Measurements from ENCODE around the gene LCNL1. TPM values are rescaled to one million over a fixed set of nuclear protein-coding genes. Genes with fewer than 3 reads are reported as not detected.

LCNL1 gene
- total RNA-seq, 1 donor from 2014 or later, result not detected

GRCh38 chr9:137016436-137016835, 33.6 kb downstream of the LCNL1 start:
- no peak for TF ChIP-seq CTCF (conservative IDR thresholded peaks at IDR 0.05)
- Mint-ChIP-seq H3K9me3 (no peaks in the 10 kb centered on the region), H3K4me3 (no peak overlapping the region), H3K36me3 (peaks cover 3% of the 10 kb centered on the region), H3K4me1 (ENCODE audit: unreplicated experiment) (no peaks in the 10 kb centered on the region), H3K27me3 (no peaks in the 10 kb centered on the region), H3K27ac (no peak overlapping the region)
- DNase-seq (ENCODE audit: extremely low spot score, unreplicated experiment), result no peak

GRCh38 chr9:137017071-137017470, 34.3 kb downstream of the LCNL1 start:
- Mint-ChIP-seq H3K27ac (no peak overlapping the region), H3K4me1 (ENCODE audit: unreplicated experiment) (no peaks in the 10 kb centered on the region), H3K27me3 (no peaks in the 10 kb centered on the region), H3K9me3 (no peaks in the 10 kb centered on the region), H3K4me3 (no peak overlapping the region), H3K36me3 (peaks cover 3% of the 10 kb centered on the region)
- no peak for DNase-seq (ENCODE audit: extremely low spot score, unreplicated experiment)
- TF ChIP-seq CTCF (conservative IDR thresholded peaks at IDR 0.05), result no peak

GRCh38 chr9:137017791-137018497, 35.2 kb downstream of the LCNL1 start:
- TF ChIP-seq CTCF (conservative IDR thresholded peaks at IDR 0.05), result no peak
- no peak for DNase-seq (ENCODE audit: extremely low spot score, unreplicated experiment)
- Mint-ChIP-seq H3K4me1 (ENCODE audit: unreplicated experiment) (no peaks in the 10 kb centered on the region), H3K27ac (no peak overlapping the region), H3K9me3 (no peaks in the 10 kb centered on the region), H3K27me3 (no peaks in the 10 kb centered on the region), H3K36me3 (peaks cover 3% of the 10 kb centered on the region), H3K4me3 (no peak overlapping the region)

GRCh38 chr9:137018761-137019559, 36.2 kb downstream of the LCNL1 start:
- peaks cover 3% of the 10 kb centered on the region for H3K36me3 Mint-ChIP-seq
- no peaks in the 10 kb centered on the region for H3K27me3 Mint-ChIP-seq
- no peak overlapping the region for H3K27ac Mint-ChIP-seq
- no peaks in the 10 kb centered on the region for H3K9me3 Mint-ChIP-seq
- TF ChIP-seq CTCF (conservative IDR thresholded peaks at IDR 0.05), result no peak
- H3K4me3 Mint-ChIP-seq, result no peak overlapping the region
- H3K4me1 Mint-ChIP-seq (ENCODE audit: unreplicated experiment), result no peaks in the 10 kb centered on the region
- DNase-seq (ENCODE audit: extremely low spot score, unreplicated experiment), result no peak

- no peak for TF ChIP-seq CTCF (conservative IDR thresholded peaks at IDR 0.05)
These were observed 37.3 kb downstream of the LCNL1 start for GRCh38 chr9:137019891-137020683.

More at GRCh38 chr9:137019891-137020683, 37.3 kb downstream of the LCNL1 start:
- no peaks in the 10 kb centered on the region for H3K4me1 Mint-ChIP-seq (ENCODE audit: unreplicated experiment)
- no peaks in the 10 kb centered on the region for H3K9me3 Mint-ChIP-seq
- peaks cover 3% of the 10 kb centered on the region for H3K36me3 Mint-ChIP-seq
- H3K27me3 Mint-ChIP-seq, result no peaks in the 10 kb centered on the region
- H3K4me3 Mint-ChIP-seq, result no peak overlapping the region
- H3K27ac Mint-ChIP-seq, result no peak overlapping the region
- DNase-seq (ENCODE audit: extremely low spot score, unreplicated experiment), result no peak
